SKM-1 treated with dmso at 0.1 percent for 144 hours (cell line): ENCODE measurements around the gene KRTAP10-1.

Experiments
- DNase-seq: peaks from one replicate; lab custom pipeline; 2025; ENCODE audit not compliant: unreplicated experiment; lab: John Stamatoyannopoulos, UW

KRTAP10-1 gene

DNA sequence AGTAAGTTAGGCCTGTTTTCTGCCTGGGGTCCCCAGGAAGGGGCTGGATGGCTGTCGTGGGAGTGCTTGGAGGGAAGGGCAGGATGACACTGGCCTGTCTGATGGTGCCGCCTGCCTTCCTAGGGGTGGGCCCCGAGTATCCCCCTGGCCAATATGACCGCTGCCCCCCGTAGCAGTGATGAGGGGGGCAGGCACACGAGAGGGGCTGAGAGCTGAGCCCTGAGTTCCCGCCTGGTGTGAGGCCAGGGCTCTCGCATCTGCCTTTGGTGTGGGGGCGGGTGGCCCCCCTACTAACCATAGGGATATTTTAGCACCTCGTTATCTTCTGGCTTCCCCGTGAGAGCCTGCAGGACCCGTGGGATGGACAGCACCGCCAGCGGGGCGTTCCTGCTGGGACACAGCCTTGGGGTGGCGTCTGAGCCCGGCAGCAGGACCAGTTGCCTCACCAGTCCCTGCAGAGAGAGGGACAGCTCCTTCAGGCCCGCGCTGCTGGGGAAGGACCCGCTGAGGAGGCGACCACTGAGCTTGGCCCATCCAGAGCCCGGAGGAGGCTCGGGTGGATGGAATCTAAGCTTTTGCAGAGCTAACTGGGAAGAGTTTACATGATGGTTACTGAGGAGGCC is 10.4 kb downstream of the KRTAP10-1 start:
- no peak for DNase-seq

DNA sequence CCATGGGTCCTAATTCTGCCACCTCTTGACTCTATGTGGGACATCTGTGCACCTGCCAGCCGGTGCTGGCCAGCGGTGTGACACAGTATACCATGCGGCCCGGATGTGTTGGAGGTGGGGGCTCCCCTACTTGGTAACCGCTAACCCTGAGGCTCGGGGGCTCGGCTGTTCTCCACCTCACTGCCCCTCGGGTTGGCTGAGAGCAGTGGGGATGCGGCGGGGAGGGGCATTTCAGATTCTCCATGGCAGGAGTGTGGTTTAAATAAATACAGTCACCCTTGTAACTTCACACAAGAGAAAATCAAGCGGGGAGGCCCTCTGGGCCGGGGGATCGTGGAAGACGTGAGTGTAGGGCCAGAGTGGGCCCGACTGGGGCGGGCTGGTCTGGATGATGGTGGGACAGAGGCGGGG is 11.0 kb downstream of the KRTAP10-1 start:
- no peak for DNase-seq

DNA sequence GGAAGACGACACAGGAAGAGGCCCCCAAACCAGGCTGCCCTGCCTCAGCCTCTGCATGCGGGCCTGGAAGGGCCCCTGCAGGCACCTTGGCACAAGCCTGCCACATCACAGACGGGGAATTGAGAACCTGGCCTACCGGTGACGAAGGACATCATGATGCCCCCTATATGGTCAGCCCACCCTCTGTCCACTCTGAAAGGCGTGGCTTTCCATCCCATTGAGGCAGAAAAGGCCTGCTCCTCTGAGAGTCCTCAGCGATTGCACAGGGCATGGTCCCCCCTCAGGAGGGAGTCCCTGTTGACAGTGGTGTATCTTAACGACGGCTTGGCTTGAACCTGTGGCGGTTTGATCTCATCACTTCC is 11.4 kb downstream of the KRTAP10-1 start:
- DNase-seq, result no peak

DNA sequence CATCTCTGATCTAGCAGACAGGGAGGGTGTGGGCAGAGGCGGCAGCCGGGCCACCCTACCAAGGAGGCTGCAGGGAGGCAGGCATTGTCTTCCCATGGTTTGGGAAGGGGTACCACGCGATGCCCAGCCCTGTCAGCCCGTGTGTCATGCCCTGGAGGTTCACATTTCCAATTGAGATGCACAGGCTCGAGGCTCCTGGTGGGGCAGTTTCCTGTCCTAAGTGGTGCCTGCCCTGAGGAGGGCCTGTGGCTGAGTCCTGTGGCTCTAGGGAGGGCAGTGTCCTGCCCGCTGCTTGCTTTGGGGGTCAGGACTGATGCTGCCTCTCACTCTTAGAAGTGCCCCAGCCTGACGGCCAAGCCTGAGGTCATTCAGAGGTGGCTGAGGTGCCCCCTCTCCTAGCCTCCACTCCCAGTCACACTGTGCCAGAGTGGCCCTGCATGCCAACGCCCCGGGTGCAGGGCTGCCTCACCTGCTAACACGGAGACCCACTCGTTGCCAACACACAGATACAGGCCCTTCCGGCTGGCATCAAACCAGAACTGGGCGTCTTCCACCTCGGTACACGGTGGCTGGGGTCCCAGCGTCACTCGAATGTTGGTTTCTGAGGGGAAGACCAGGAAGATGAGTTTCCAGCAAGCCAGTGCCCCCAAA is 11.9 kb downstream of the KRTAP10-1 start:
- no peak for DNase-seq

DNA sequence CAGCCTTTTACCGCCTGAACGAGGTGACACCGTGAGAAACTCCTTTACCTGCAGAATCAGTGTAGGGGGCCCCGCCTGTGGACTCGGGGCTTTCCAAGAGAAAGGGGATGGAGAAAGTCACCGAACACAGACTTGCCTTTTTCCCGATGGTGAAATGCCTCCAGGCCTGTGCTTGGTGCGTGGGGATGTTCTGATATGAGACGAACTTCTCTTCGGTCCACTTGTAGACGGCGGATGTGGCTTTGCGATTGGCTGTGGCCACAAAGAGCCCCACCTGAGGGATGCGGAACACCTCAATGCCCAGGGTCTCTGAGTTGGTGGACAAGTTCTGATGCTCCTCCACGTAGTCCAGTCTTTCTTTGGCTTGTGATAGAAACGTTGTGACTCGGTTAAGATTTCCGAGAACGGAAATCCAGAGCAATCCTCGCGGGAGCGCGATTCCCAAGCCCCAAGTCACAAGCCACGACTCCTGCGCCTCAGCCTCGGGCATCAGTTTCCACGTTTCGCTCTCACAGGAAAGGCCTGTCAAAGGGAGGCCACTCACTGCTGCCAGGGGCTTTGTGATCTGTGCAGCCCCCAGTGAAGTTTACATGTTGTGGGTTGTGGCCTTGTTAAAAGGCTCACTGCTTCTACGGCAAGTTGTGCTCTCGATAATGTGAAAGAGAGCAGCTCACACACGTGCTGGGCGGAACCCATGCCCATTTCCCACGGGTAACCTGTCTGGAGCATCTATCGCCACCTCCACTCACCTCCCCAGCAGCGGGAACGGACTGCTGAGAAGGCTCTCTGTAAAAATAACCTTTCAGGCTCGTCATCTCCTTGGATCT is 12.6 kb downstream of the KRTAP10-1 start:
- no peak for DNase-seq

DNA sequence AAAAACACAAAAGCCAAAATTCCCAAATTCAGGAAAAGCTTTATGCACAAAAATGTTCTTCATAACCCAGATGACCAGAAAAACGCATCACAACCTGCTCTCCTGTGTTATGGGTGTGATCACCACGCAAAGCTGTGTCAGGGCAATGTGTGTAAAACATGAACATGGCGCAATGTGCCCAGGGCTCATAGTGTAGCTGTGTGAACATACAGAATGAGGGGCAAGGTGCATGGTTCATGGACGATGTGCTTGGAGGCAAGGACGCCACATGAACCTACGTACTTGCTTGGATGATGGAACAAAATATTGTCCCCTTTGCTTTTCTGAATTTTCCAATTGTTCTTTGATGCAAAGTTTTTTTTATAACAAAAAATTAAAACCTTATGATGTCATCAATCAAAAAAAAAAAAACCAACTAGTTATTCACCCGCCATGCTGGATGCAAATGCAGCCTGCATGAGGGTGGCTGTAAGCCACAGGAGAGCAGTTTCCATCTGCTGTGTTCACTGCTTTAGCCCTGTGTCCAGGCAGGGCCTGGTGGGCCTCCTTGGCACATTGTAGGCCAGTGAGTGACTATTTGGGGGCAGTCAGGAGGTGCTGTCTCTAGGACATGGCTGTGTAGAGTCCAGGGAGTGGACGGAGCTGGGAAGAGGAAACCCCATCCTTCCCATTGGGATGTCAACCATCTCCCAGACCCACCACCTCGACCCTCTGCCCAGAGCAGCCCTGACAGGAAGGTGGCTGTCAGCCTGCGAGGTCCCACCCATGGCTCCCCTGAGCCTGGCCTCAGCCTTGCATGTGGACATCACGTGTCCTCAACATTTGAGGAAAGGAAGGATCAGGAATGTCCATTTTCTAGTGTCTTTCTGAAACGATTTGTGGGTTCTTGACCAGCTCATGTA is 13.6 kb downstream of the KRTAP10-1 start:
- no peak for DNase-seq

DNA sequence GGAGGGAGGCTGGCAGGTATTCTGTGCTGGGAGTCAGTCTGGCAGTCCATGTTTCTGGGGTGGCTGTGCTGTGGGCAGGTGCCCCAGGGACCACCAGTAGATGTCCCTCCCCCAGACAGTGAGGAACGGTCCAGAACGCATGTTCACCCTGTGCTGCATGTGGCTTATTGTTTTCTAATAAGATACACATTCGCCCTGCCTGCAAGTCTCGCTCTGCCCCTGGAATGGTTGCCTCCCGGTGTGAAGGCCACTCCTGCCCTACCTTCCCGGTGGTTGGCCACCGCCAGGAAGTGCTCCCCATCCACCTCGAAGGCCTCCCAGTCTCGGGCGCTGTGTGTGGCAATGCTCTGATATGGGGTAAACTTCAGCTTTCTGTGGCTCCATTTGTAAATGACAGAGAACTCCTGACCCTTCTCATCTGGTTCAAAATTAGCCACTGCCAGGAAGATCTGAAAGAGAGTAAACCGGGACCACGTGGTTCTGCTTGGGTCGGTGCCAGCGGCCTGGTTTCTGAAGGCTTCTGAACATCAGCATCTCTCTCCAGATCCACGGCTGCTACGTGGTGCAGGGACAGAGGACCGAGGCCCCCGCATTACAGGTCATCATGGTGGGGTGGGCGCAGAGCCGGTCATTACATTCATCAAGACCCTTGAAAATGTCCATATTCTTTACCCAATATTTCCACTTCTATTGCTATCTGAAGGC is 14.5 kb downstream of the KRTAP10-1 start:
- no peak for DNase-seq

DNA sequence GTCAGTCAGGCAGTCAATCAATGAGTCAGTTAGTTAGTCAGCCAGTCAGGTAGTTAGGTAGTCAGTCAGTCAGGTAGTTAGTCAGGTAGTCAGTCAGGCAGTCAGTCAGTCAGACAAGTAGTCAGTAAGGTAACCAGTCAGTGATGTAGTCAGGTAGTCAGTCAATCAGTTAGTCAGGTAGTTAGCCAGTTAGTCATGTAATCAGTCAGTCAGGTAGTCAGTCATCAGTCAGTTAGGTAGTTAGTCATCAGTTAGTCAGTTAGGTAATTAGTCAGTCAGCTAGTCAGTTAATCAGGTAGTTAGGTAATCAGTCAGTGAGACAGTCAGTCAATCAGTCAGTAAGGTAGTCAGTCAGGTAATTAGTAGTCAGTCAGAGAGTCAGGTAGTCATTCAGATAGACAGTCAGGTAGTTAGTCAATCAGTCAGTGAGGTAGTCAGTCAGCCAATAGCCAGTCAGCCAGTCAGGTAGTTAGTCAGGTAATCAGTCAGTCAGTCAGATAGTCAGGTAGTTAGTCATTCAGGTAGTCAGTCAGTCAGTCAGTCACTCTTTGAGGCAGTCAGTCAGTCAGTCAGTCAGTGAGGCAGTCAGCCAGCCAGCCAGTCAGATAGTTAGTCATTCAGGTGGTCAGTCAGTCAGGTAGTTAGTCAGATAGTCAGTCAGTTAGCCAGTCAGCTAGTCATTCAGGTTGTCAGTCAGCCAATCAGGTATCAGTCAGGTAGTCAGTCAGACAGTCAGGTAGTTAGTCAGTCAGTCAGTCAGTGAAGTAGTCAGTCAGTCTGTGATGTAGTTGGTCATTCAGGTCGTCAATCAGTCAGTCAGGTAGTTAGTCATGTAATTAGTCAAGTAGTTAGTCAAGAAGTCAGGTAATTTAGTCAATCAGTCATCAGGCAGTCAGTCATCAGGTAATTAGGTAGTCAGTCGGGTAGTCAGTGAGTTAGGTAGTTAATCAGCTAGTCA is 15.3 kb downstream of the KRTAP10-1 start:
- DNase-seq, result no peak

DNA sequence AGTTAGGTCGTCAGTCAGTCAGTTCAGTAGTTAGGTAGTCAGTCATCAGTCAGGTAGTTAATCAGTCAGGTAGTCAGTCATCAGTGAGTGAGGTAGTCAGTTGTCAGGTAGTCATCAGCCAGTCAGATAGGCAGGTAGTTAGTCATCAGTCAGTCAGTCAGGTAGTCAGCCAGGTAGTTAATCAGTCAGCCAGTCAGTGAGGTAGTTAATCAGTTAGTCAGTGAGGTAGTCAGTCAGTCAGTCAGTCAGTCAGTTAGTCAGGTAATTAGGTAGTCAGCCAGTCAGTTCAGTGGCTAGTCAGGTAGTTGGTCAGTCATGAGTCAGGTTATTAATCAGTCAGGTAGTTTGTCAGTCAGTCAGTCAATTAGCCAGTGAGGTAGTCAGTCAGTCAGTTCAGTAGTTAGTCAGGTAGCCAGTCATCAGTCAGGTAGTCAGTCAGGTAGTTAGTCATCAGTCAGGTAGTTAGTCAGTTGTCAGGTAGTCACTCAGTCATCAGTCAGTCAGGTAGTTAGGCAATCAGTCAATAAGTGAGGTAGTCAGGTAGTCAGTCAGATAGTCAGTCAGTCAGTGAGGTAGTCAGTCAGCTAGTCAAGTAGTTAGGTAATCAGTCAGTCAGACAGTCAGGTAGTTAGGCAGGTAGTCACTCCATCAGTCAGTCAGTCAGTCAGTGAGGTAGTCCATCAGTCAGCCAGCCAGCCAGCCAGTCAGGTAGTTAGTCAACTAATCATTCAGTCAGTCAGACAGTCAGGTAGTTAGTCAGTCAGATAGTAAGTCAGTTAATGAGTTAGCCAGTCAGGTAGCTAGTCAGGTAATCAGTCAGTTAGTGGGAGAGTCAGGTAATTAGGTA is 16.2 kb downstream of the KRTAP10-1 start:
- DNase-seq, result no peak

DNA sequence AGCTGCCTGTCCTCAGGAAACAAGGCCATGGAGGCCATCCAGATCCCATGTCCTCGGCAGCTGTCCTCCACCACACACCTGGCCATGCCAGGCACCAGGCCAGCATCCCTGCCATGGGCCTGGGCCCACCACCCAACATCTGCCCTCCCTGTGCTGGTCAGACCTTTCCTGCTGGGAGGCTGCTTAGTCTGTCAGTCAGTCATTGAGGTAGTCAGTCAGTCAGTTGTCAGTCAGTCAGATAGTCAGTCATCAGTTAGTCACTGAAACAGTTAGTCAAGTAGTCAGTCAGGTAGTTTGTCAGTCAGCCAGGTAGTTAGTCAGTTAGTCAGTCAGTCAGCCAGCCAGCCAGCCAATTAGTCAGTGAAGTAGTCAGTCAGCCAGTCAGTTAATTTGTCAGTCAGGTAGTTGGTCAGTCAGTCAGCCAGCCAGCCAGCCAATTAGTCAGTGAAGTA is 17.2 kb downstream of the KRTAP10-1 start:
- DNase-seq, result no peak

DNA sequence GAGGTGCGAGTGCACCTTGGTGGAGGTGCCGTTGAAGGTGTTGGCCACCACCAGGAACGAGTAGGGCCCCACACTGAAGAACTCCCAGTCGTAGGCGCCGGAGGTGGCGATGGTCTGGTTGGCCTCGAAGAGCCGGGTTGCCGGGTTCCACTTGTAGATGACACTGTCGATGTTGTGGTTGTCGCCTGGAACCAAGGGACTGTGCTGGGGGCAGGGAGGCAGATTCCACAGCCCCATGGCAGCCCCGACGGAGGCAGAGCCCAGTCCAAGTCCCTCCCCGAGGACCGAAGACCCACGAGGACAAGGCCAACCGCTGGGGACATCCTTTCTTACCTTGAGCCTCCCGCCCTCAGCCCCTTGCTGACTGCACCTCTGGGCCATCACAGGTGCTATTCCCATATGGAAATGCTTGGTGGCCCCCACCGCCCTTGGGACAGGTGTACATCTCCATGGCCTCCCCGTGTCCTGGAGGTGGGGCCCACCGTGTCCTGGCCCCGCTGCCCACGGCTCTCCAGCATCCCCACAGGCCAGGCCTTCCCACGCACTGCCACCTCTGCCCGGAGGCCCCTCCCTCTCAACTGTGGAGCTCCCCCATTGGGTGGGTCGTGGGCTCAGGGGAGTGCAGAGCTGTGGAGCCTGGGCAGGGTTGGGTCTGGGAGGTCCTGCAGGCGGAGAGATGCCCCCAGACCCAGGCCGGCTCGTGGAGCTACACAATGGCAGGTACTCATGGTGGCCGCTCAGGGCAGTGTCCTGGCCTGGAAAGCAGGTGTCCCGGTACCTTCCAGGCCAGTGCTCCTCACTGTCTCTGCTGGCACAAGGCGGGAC is 17.9 kb downstream of the KRTAP10-1 start:
- DNase-seq, result no peak

DNA sequence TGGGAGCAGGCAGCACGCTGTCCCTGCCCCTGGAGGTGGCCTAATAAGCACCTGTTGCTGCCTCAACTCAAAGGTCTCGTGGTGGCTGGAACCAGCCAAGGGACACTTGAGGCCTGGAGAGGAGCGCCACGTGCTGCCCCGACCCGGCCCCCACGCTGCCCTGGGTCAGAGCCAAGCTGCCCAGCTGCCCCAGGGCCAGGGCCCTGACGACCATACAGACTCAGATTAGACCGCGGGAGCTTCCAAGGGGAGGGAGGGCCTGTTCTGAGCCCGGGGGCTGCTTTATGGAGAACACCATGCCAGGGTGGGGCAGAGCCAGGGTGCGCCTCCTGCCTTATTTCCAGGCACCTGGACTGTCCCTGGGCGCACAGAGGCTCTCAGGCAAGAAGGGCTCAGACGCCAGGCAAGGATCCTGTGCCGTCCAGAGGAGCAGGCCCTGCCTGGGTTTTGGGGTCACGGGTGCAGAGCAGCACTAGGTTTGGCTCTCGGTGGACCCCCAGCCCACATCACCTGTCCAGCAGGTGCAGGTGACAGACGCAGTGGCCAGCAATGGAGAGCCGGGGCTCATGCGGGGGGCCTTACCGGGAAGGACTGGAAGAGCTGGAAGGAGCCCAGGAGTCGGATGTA is 18.6 kb downstream of the KRTAP10-1 start:
- DNase-seq, result no peak

DNA sequence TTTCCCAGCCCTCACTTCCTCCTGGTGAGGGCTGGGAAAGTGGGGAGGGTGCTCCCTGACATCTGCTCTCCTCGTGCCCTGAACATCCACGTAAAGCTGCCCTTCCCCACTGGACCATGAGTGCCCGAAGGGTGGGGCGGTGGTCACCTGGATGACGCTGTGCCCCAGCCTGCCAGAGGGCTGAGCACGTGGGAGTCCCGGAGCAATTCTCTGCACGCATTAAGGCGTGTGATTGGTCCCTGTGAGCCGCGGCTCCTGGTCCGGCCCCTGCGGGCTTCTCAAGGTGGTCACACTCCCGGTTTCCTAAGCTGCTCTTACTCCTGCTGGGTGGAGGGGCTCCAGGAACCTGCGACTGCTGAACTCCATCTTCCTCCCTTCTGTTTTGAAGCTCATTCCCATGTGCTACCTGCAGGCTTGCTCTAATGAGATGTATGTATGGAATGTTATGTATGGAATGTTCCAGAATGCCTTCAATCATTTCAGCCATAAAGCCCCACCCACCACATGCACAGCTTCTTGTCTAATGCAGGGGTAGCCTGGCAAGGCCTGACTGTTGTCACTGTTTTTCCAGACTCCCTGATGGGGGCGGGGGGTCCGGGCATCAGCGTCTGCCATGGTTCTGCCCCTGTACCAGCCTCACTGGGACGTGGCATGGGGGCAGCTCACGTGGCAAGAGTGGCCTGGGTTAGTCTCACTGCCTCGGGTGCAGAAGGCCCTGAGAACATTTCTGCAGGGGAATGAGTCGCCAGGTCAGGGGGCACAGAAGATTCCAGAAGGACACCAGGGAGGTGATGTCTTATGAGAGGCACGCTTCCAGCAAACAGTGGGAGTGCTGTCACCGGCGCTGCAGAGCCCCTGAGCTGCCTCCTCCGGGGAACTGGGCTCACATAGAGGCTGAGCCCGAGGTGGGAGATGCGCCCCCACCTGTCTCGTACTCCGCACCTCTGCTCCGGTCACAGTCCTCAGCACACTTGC is 19.4 kb downstream of the KRTAP10-1 start:
- DNase-seq, result no peak

DNA sequence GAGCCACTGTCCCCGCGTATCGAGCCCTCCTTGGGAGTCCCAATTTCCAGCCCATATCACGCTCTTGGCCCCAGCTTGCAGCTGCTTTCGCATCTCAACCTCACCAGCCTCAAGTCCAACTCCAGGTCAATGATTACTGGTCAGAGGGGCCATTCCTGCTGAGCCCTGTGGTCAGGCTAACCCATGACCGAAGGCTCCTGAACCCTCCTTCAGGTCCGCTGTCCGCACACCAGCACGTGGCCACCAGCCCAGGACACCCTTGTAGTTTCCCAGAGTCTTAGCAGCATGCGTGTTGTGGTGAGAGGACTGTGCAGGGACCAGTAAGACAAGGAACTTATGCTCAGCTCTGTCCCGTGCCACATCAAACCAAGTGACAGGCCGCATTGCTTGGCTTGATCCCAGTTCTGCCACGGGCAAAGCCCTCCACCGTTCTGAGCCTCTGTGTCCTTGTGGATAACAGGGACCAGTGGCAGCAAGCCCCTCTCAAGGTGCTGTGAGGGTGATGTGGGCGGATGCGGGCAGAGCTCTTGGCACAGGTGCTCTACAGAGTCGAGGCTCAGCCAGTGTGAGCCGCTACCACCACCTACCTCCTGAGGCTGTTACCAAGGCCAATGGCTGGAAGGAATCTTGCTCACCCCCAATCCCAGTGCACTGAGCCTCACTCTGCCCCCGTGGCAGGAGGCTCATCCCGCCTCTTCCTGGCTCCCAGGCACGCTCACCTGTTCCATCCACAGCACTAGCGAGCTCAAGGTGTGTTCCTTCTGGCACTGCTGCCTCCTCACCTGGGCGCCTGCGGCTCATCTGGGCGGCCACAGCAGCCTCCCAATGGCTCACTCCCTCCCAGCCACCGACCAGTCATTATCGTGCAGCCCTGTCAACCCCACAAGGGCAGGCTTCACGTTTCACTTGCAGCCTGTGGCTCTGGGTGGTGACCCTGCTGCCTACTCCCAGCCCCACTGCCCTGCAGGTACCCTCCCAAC is 20.4 kb downstream of the KRTAP10-1 start:
- no peak for DNase-seq

DNA sequence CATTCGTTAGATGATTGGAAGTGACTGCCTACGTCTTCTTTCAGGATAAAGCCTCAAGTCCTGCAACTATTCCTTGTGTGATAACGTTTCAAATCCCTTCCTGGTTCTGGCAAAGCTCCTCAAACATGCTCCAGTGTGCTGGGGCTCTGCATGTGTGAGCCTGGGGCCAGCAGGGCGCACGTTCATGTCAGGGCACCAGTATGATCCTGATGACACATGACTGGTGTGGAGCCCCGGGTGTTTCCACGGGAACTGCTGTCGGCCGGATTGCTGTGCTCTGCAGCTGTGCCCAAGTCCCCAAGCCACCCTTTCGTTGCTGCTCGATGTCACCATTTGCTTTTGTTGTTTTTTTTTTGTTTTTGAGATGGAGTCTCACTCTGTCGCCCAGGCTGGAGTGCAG is 21.3 kb downstream of the KRTAP10-1 start:
- DNase-seq, result no peak
